AG04450 (cell line): ENCODE results near the gene ABCA2. TPM values are rescaled to one million over a fixed set of nuclear protein-coding genes. Genes with fewer than 3 reads are reported as not detected.
"Not testable (repeated sequence)": the region's sequence is repeated elsewhere in the genome, so short reads cannot be mapped to it uniquely, and the experiment has no call there.

Experiments used
- CTCF ChIA-PET: fragments of 300-600, 350-600 bp; formaldehyde crosslinking; extraction: SDS; loops from one replicate; lab custom pipeline; 2022; ENCODE audit warnings: antibody characterized with exemption, inconsistent platforms; lab: Charles Lee
- POLR2A ChIA-PET: fragments of 350-600 bp; formaldehyde crosslinking; extraction: SDS; loops from one replicate; lab custom pipeline; 2021; ENCODE audit warnings: antibody characterized with exemption, inconsistent platforms; lab: Yijun Ruan, JAX
- DNase-seq: peaks from one replicate; pipeline ENCODE4 v3.0.0-alpha.2; 2011; ENCODE audit warnings: low read depth, low spot score
- H3K27ac ChIP-seq: one replicate; pipeline ENCODE4 v1.5.1; 2012; ENCODE audit warnings: low read depth, low read length, control low read depth
- H3K27me3 ChIP-seq: one replicate; pipeline ENCODE4 v1.6.0; 2012; ENCODE audit warnings: low read length; ENCODE audit not compliant: control insufficient read depth, insufficient read depth
- H3K4me3 ChIP-seq: 2 replicates; pipeline ENCODE4 v1.5.1; 2011; ENCODE audit warnings: mild to moderate bottlenecking, low read depth, low read length, control low read depth
- H3K9me3 ChIP-seq: 2 replicates; pipeline ENCODE4 v1.5.1; 2012; ENCODE audit warnings: low read length; ENCODE audit not compliant: control insufficient read depth, insufficient read depth
- polyA plus RNA-seq: library from polyadenylated mRNA; depleted of rRNA; stranded (reverse); fragments of >200 nt; gene quantifications from 2 replicates; pipeline ENCODE4 v1.2.3, GENCODE V29; 2011
- TF ChIP-seq, protein P1 (sequence below): IDR thresholded peaks from 2 replicates; pipeline ENCODE4 v1.5.1; 2011; ENCODE audit warnings: low read depth, low read length, control low read depth, inconsistent platforms

The ABCA2 gene
- polyA plus RNA-seq, 1 experiment, result 4.7 TPM

DNA sequence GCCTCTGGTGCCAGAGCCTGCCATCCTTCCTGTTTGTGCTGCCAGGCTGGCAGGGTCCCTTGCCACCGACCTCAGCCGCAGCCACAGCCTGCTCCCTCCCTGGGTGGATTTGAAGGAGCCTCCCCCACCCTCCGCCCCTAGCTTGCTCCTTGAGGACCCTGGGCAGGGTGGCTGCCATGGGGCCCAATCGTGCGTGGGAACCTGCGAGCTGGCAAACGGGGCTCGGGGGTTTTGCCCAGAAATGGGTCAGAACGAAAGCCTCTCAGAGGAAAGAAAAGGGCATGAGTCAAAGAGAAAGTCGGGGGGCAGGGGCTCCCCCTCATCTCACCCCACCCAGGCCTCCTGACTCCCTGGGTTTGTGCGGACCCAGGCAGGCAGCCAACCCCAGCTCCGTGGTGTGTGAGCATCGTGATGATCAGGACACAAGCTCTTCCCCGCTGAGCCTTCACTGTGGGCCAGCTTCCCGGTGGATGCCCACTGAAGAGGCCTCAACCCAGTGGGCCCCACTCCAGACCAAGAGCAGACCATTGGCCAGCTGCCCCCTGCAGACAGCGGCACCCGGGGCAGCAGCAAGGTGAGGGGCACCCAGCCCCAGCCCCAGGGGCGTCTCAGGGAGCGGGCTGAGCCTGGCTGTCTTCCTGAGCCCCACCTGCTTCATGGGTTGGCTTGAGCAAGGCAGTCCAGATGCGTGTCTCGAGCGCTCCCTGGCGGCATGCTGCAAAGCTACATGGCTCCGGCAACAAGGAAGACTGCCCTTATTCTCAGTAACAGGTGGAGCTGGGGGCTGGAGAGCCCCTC is 6.9 kb upstream of the ABCA2 start:
- no peak overlapping the region for H3K27ac ChIP-seq

DNA sequence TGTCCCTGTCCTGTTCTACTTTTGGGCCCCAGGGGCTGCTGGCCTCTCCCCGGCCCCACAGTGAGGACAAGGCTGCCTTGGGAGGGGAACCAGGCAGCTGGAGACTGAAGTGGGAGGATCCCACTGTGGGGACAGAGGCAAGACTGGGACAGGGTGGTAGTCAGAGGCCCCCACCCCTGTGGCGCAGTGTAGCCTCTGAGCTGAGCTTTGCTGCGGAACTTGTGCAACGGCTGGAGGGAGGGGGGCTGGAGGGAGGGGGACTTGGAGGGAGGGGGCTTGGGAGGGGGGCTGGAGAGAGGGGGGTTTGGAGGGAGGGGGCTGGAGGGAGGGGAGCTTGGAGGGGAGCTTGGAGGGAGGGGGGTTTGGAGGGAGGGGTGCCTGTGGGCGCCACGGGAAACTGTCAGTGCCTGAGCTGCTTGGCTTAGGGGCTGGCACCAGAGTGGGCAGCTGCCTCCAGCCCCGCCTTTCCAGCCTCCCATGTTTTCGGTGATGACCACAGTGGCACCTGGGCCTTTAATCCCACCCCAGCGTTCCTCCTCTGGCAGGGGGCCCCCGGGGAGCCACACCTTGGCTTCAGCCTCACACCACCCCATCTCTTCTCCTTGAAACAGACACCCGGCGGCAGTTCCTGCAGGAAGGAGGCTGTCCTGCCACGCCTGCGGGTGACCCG is 6.1 kb upstream of the ABCA2 start:
- TF ChIP-seq, protein P1, sequence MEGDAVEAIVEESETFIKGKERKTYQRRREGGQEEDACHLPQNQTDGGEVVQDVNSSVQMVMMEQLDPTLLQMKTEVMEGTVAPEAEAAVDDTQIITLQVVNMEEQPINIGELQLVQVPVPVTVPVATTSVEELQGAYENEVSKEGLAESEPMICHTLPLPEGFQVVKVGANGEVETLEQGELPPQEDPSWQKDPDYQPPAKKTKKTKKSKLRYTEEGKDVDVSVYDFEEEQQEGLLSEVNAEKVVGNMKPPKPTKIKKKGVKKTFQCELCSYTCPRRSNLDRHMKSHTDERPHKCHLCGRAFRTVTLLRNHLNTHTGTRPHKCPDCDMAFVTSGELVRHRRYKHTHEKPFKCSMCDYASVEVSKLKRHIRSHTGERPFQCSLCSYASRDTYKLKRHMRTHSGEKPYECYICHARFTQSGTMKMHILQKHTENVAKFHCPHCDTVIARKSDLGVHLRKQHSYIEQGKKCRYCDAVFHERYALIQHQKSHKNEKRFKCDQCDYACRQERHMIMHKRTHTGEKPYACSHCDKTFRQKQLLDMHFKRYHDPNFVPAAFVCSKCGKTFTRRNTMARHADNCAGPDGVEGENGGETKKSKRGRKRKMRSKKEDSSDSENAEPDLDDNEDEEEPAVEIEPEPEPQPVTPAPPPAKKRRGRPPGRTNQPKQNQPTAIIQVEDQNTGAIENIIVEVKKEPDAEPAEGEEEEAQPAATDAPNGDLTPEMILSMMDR, result no peak
- POLR2A ChIA-PET, result interaction anchor here (2.0 kb wide), 1 partner anchor 86 kb away, joined by 10 read pairs; no protein-coding TSS in a partner anchor
- DNase-seq, result no peak
- Histone ChIP-seq H3K27me3 (no peaks in the 10 kb centered on the region), H3K9me3 (no peaks in the 10 kb centered on the region; the same call in 1 of the 2 replicates), H3K27ac (no peak overlapping the region), H3K4me3 (no peak overlapping the region)
- CTCF ChIA-PET, result interaction anchor here (0.6 to 5.1 kb wide), 16 partner anchors 8 to 247 kb away, joined by 3 to 105 read pairs (median 6); partner anchors contain the start of genes MAN1B1, NPDC1 and TMEM141

More for the DNA sequence above, 6.9 kb upstream of the ABCA2 start:
- ChIA-PET CTCF (interaction anchor here (0.5 to 5.1 kb wide), 33 partner anchors 9 to 307 kb away, joined by 3 to 105 read pairs (median 4); partner anchors contain the start of genes AJM1, CLIC3, LCN12 and MAN1B1), POLR2A (interaction anchor here (2.0 kb wide), 1 partner anchor 87 kb away, joined by 10 read pairs; no protein-coding TSS in a partner anchor)
- H3K9me3 ChIP-seq, result no peaks in the 10 kb centered on the region; the same call in 1 of the 2 replicates
- H3K4me3 ChIP-seq, result no peak overlapping the region
- peak; percentile 63 for DNase-seq
- no peaks in the 10 kb centered on the region for H3K27me3 ChIP-seq
- TF ChIP-seq, protein P1, result peak; percentile 93

DNA sequence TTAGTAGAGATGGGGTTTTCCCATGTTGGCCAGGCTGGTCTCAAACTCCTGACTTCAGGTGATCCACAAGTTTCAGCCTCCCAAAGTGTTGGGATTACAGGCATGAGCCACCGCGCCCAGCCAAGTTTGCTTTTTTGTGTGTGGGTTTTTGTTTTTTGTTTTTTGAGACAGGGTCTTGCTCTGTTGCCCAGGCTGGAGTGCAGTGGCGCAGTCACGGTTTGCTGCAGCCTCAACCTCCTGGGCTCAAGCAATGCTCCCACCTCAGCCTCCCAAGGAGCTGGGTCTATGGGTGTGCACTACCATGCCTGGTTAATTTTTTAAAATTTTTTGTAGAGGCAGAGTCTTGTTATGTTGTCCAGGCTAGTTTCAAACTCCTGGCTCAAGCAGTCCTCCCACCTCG is 5.4 kb upstream of the ABCA2 start:
- POLR2A ChIA-PET, H3K4me3 ChIP-seq, H3K27ac ChIP-seq, DNase-seq, H3K27me3 ChIP-seq, H3K9me3 ChIP-seq: not testable (repeated sequence)
- CTCF ChIA-PET, result interaction anchor here (3.2 to 5.1 kb wide), 3 partner anchors 13 to 246 kb away, joined by 16 to 105 read pairs (median 31); partner anchors contain the start of gene NPDC1

DNA sequence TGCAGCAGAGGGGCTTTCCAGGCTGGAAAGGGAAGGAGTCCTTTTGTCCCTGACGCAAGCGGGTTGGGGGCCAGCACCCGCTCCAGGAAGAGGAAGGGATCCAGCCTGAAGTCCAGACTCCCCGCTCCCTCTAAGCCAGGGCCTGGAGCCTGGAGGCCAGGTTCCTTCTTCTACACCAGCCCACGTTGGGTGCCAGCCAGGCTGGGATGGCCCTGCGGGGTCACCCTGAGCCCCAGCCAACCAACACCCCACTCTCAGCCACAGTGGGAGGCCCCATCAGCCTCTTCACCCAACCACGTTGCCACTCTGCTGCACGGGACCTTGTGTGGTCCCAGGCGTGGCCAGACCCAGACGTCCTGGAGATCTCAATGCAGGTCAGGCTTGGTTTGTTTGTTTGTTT is 4.8 kb upstream of the ABCA2 start:
- DNase-seq, result no peak
- H3K9me3 ChIP-seq, result no peaks in the 10 kb centered on the region; the same call in 1 of the 2 replicates
- H3K4me3 ChIP-seq, result no peak overlapping the region
- ChIA-PET POLR2A (no interaction called here), CTCF (no interaction called here)
- no peaks in the 10 kb centered on the region for H3K27me3 ChIP-seq
- TF ChIP-seq, protein P1, result no peak
- H3K27ac ChIP-seq, result no peak overlapping the region

DNA sequence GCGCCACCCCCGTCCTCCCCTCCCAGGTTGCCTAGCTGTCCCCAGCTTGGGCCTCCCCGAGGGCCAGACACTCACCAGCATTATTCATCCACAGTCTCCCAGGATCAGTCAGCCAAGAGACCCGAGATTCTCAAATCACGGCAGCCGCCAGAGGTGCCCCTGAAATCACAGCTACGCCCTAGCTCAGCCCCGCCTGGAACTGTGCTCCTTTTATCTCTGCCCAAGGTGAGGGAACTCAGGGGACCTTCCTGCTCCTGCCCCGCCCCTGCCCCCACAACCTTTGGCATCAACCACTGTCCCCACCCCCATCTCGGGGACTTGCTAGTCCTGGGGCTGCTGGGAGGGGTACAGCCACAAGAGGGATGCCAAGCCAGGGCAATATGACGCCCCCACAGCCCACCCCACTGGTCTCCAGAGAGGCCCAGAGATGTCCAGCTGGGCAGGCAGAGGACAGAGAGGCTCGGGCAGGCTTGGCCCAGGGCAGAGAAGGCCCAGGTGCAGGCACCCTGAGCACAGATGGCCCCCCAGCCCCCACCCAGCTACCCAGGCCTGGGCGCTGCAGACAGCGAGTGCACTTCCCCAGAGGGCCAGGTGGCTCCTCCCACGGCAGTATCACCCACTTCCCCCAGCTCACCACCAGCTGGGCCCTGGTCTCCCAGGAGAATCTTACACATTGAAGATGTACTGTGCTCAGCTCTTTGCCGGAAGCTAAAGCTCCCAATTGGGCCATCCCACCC is 4.0 kb upstream of the ABCA2 start, which contains the start of gene FUT7:
Gene FUT7, minus strand, starts transcription at position 185 of the 737 bp plus-strand sequence. Its CDS starts 97 bp downstream, at position 88.
- TF ChIP-seq, protein P1, result no peak
- no peak for DNase-seq
- CTCF ChIA-PET, result interaction anchor here (0.6 to 1.3 kb wide), 3 partner anchors 14 to 245 kb away, joined by 4 to 6 read pairs (median 4); no protein-coding TSS in a partner anchor
- no peaks in the 10 kb centered on the region; the same call in 1 of the 2 replicates for H3K9me3 ChIP-seq
- no peak within 1 kb of the TSS for H3K4me3 ChIP-seq
- POLR2A ChIA-PET, result interaction anchor here (0.7 kb wide), 1 partner anchor 241 kb away, joined by 3 read pairs; the partner anchor contains the start of gene TMEM141
- H3K27me3 ChIP-seq, result no peaks in the 10 kb centered on the region
- H3K27ac ChIP-seq, result no peak within 1 kb of the TSS
